ENCODE measurements around the gene ELMO1. TPM values are rescaled to one million over a fixed set of nuclear protein-coding genes. Genes with fewer than 3 reads are reported as not detected.

The ELMO1 gene
- total and polyA plus RNA-seq, 5 experiments from 2014 or later, result 26.9 to 120 (median 58.4) TPM

DNA sequence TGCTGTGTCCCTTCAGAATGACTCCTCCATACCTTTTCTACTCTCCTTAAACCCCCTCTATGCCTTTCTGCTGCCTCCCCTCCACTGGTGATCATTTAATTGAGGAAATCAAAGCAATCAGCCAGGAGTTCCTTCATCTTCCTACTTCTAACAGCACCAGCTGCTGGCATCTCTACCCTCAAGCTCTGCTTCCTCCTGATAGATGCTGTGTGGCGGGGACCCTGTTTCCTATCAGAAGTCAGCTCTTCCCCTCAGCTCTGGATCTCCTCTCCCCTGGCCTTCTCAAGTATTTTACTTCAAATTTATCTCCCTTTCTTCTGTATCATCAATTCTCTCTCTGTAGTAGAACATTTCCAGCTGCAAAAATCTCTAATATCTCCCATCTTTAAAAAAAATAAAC, 183.7 kb downstream of the ELMO1 start:
- H3K36me3 Mint-ChIP-seq, result peaks cover 0 to 36% (median 6%) of the 10 kb centered on the region in 3 donors
- peak overlapping the region in 6 of 10 donors; percentile 3 to 70 (median 46) for H3K27ac Mint-ChIP-seq
- no peaks in the 10 kb centered on the region for H3K9me3 Mint-ChIP-seq
- H3K27me3 Mint-ChIP-seq, result no peaks in the 10 kb centered on the region
- DNase-seq (no peak), ATAC-seq (no peak)
- peaks cover 22 to 29% (median 26%) of the 10 kb centered on the region in 4 donors for H3K4me1 Mint-ChIP-seq
- no peak overlapping the region for H3K4me3 Mint-ChIP-seq
- POLR2A ChIA-PET, result no interaction called here

GRCh38 chr7:37262181-37262580, 186.5 kb downstream of the ELMO1 start:
- H3K4me1 Mint-ChIP-seq, result peaks cover 28 to 39% (median 33%) of the 10 kb centered on the region in 4 donors
- POLR2A ChIA-PET, result no interaction called here
- no peak overlapping the region for H3K4me3 Mint-ChIP-seq
- H3K9me3 Mint-ChIP-seq, result no peaks in the 10 kb centered on the region
- H3K36me3 Mint-ChIP-seq, result peaks cover 0 to 41% (median 9%) of the 10 kb centered on the region in 3 donors
- no peak for DNase-seq
- no peaks in the 10 kb centered on the region for H3K27me3 Mint-ChIP-seq
- no peak overlapping the region for H3K27ac Mint-ChIP-seq
- no peak for ATAC-seq

DNA sequence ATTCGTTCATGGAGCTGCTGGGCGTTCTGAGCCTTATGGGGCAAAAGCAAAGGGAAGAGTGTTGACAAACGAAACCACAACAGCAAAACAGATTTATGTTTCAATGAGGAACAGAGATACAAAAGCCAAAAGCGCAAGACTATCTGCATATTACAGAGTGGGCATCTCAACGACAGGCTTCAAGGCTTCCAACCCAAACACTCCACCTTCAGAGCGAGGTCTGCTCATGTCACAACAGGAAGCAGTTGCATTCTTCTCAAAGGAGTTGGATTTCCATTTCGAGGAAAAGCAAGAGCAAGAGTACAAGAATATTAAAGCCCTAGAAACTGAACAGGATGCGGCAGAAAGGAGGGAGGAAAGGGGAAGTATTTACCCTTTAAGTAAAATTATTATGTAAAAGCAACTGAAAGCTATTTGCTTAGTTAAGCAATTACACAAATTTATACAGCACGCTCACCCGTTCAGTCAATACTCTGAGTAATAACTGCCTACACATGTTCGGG, 189.3 kb downstream of the ELMO1 start:
- H3K9me3 Mint-ChIP-seq, result no peaks in the 10 kb centered on the region

GRCh38 chr7:37256631-37257030, 192.0 kb downstream of the ELMO1 start:
- Mint-ChIP-seq H3K9me3 (peaks cover 0 to 2% (median 0%) of the 10 kb centered on the region in 9 donors), H3K4me3 (no peak overlapping the region), H3K27me3 (no peaks in the 10 kb centered on the region), H3K36me3 (peaks cover 13 to 74% (median 45%) of the 10 kb centered on the region in 3 donors), H3K4me1 (peaks cover 18 to 31% (median 29%) of the 10 kb centered on the region in 4 donors), H3K27ac (peak overlapping the region in 3 of 10 donors; percentile 48 to 74 (median 65))
- DNase-seq (no peak), ATAC-seq (no peak)
- POLR2A ChIA-PET, result no interaction called here

More for the DNA sequence above, 189.3 kb downstream of the ELMO1 start:
- ATAC-seq (no peak), DNase-seq (no peak)
- H3K27me3 Mint-ChIP-seq, result no peaks in the 10 kb centered on the region
- peaks cover 15 to 23% (median 17%) of the 10 kb centered on the region in 4 donors for H3K4me1 Mint-ChIP-seq
- POLR2A ChIA-PET, result no interaction called here
- H3K36me3 Mint-ChIP-seq, result peaks cover 8 to 60% (median 27%) of the 10 kb centered on the region in 3 donors
- H3K27ac Mint-ChIP-seq, result peak overlapping the region in 5 of 10 donors; percentile 0 to 61 (median 57)
- H3K4me3 Mint-ChIP-seq, result no peak overlapping the region

DNA sequence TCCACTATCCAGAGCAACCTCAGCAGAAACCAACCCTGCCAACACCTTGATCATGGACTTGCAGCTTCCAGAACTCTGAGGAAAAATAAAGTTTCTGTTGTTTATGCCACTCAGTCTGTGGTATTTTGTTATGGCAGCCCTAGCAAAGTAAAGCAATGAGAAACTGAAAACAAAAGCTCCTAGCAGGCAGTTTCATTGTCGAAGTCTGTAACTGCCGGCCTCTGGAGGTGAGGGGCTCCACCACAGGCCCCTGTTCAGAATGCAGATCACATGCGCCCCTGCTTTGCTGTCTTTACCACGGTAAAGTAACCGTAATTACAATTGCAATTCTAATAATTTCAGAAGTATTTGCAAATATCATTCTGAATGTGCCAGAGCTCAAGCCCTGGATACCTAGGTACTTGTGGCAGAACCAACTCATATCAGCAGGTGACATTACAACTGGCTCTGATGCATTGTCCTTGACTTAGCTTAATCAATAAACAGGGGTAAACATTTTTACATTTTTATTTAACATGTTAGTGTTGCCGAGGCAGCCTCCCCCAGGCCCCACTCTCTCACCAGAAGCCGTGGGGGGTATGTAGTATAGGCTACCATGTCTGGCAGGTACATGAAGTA, 193.2 kb downstream of the ELMO1 start:
- no peak overlapping the region for H3K4me3 Mint-ChIP-seq
- peaks cover 20 to 35% (median 32%) of the 10 kb centered on the region in 4 donors for H3K4me1 Mint-ChIP-seq
- H3K27me3 Mint-ChIP-seq, result no peaks in the 10 kb centered on the region
- H3K9me3 Mint-ChIP-seq, result peaks cover 0 to 2% (median 0%) of the 10 kb centered on the region in 9 donors
- POLR2A ChIA-PET, result no interaction called here
- DNase-seq (no peak), ATAC-seq (no peak)
- peaks cover 13 to 77% (median 45%) of the 10 kb centered on the region in 3 donors for H3K36me3 Mint-ChIP-seq
- H3K27ac Mint-ChIP-seq, result peak overlapping the region in 5 of 10 donors; percentile 18 to 29 (median 24)

- Mint-ChIP-seq H3K4me3 (no peak overlapping the region), H3K9me3 (peaks cover 0 to 2% (median 0%) of the 10 kb centered on the region in 9 donors), H3K27ac (no peak overlapping the region), H3K36me3 (peaks cover 13 to 55% (median 38%) of the 10 kb centered on the region in 3 donors), H3K4me1 (peaks cover 17 to 34% (median 22%) of the 10 kb centered on the region in 4 donors), H3K27me3 (no peaks in the 10 kb centered on the region)
- DNase-seq (no peak), ATAC-seq (no peak)
- POLR2A ChIA-PET, result no interaction called here
Observed at GRCh38 chr7:37251222-37251621, 197.4 kb downstream of the ELMO1 start.

GRCh38 chr7:37249240-37249639, 199.4 kb downstream of the ELMO1 start:
- DNase-seq (no peak), ATAC-seq (no peak)
- no peak overlapping the region for H3K4me3 Mint-ChIP-seq
- peaks cover 0 to 2% (median 0%) of the 10 kb centered on the region in 9 donors for H3K9me3 Mint-ChIP-seq
- H3K27me3 Mint-ChIP-seq, result no peaks in the 10 kb centered on the region
- no peak overlapping the region for H3K27ac Mint-ChIP-seq
- POLR2A ChIA-PET, result no interaction called here
- H3K36me3 Mint-ChIP-seq, result peaks cover 4 to 37% (median 20%) of the 10 kb centered on the region in 3 donors
- H3K4me1 Mint-ChIP-seq, result peaks cover 26 to 47% (median 33%) of the 10 kb centered on the region in 4 donors

DNA sequence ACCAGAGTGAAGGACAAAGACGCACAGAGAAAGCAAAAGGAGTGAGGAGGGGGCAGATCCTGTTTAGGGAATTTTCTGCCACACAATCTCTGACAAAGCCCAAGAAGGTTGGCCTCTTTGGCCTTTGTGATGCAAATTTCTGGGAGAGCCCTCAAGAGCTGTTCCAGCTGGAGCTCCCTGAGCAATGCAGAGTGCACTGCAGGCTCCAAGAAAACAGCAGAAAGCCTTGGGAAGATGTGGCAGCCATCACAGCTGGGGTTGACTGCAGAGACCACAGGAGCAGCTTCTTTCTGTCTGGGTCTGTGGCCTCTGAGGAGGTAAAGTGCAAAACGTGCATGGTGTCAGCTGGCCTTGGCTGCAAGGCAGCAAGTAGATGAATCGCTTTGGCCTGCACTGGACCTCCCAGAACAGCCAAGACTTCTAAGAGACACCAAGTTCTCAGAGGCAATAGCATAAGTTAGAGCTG, 200.2 kb downstream of the ELMO1 start:
- POLR2A ChIA-PET, result no interaction called here
- ATAC-seq (no peak), DNase-seq (no peak)
- Mint-ChIP-seq H3K27ac (no peak overlapping the region), H3K9me3 (peaks cover 0 to 2% (median 0%) of the 10 kb centered on the region in 9 donors), H3K4me3 (no peak overlapping the region), H3K27me3 (no peaks in the 10 kb centered on the region), H3K36me3 (peaks cover 0 to 33% (median 17%) of the 10 kb centered on the region in 3 donors), H3K4me1 (peaks cover 26 to 50% (median 36%) of the 10 kb centered on the region in 4 donors)

DNA sequence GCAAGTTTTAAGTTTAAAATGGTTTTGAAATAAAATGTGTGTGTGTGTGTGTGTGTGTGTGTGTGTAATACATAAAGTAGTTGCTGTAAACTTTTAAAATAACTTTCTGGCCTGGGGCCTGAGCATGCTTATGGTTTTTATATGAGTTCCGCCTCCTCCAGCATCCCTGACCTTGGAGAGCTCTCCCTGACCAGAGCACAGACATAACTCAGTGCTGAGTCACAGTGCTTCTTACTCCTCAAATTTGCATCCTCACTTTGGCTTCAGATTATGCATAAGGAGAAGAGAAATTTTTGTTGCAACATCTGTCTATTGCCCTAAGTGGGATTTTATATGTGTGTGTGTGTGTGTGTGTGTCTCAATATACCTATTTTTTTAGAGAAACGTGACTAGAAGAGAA, 200.8 kb downstream of the ELMO1 start:
- no peak for DNase-seq
- Mint-ChIP-seq H3K36me3 (peaks cover 0 to 29% (median 12%) of the 10 kb centered on the region in 3 donors), H3K27me3 (no peaks in the 10 kb centered on the region), H3K4me1 (peaks cover 26 to 48% (median 33%) of the 10 kb centered on the region in 4 donors), H3K9me3 (no peaks in the 10 kb centered on the region), H3K4me3 (no peak overlapping the region), H3K27ac (no peak overlapping the region)
- ATAC-seq, result no peak
- POLR2A ChIA-PET, result no interaction called here

- Mint-ChIP-seq H3K4me3 (no peak overlapping the region), H3K9me3 (no peaks in the 10 kb centered on the region), H3K27me3 (no peaks in the 10 kb centered on the region), H3K27ac (no peak overlapping the region), H3K36me3 (peaks cover 0 to 24% (median 14%) of the 10 kb centered on the region in 3 donors), H3K4me1 (peaks cover 14 to 31% (median 18%) of the 10 kb centered on the region in 4 donors)
- no peak for DNase-seq
- ATAC-seq, result no peak
- POLR2A ChIA-PET, result no interaction called here
Observed at GRCh38 chr7:37245590-37245989, 203.1 kb downstream of the ELMO1 start.

- ATAC-seq (no peak), DNase-seq (no peak)
- Mint-ChIP-seq H3K27ac (no peak overlapping the region), H3K4me3 (no peak overlapping the region), H3K9me3 (no peaks in the 10 kb centered on the region), H3K4me1 (peaks cover 0 to 5% (median 2%) of the 10 kb centered on the region in 4 donors), H3K36me3 (peaks cover 0 to 18% (median 4%) of the 10 kb centered on the region in 3 donors), H3K27me3 (no peaks in the 10 kb centered on the region)
- POLR2A ChIA-PET, result no interaction called here
Observed at GRCh38 chr7:37236906-37237305, 211.8 kb downstream of the ELMO1 start.

GRCh38 chr7:37235813-37236212, 212.9 kb downstream of the ELMO1 start:
- DNase-seq (no peak), ATAC-seq (no peak)
- H3K9me3 Mint-ChIP-seq, result no peaks in the 10 kb centered on the region
- H3K27ac Mint-ChIP-seq, result no peak overlapping the region
- H3K27me3 Mint-ChIP-seq, result no peaks in the 10 kb centered on the region
- peaks cover 0 to 5% (median 2%) of the 10 kb centered on the region in 4 donors for H3K4me1 Mint-ChIP-seq
- H3K4me3 Mint-ChIP-seq, result no peak overlapping the region
- peaks cover 0 to 25% (median 0%) of the 10 kb centered on the region in 3 donors for H3K36me3 Mint-ChIP-seq
- POLR2A ChIA-PET, result no interaction called here

GRCh38 chr7:37234928-37235327, 213.7 kb downstream of the ELMO1 start:
- Mint-ChIP-seq H3K9me3 (no peaks in the 10 kb centered on the region), H3K27ac (peak overlapping the region in 4 of 10 donors; percentile 2 to 11 (median 8)), H3K36me3 (peaks cover 0 to 23% (median 0%) of the 10 kb centered on the region in 3 donors), H3K4me3 (no peak overlapping the region), H3K4me1 (peaks cover 5 to 10% (median 7%) of the 10 kb centered on the region in 4 donors), H3K27me3 (no peaks in the 10 kb centered on the region)
- ATAC-seq (no peak), DNase-seq (peak in 5 of 10 donors; percentile 12 to 39 (median 20))
- POLR2A ChIA-PET, result interaction anchor here (0.9 kb wide), 1 partner anchor 263 kb away, joined by 3 read pairs; no protein-coding TSS in a partner anchor

All from naive thymus-derived CD8-positive, alpha-beta T cell (primary cell).